NCI-H748 treated with DMSO at 0.1 percent for 48 hours (cell line): ENCODE results near the gene SEMA3F.

Source experiments
- DNase-seq: peaks from one replicate; lab custom pipeline; 2025; lab: John Stamatoyannopoulos, UW

Gene SEMA3F

GRCh38 chr3:50154840-50155490 lies at the start of gene SEMA3F:
SEMA3F (plus strand) TSS chr3:50155324; CDS start chr3:50159623, 4,299 bp downstream.
- DNase-seq = no peak

- DNase-seq = no peak
These were observed 43.4 kb upstream of the SEMA3F start for GRCh38 chr3:50111757-50112156.

DNA sequence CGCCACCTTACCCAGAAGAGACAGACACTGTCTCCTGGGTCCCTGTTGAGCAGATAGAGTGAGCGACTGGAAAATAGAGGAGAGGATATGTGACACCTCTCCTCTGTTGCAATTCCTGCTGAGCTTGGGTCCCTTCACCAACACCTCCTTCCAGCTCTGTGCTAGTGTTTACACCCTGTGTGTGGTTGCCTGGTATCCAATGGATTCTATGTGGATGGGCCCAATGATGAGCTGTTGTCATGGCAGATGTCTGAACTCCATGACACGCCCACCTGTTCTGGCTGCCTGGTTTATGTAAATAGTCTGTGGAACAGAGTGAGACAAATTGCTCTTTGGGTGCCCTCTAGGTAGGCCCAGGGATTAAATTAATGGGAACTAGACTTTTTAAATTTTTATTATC lies 42.7 kb upstream of the SEMA3F start:
- DNase-seq = no peak

DNA sequence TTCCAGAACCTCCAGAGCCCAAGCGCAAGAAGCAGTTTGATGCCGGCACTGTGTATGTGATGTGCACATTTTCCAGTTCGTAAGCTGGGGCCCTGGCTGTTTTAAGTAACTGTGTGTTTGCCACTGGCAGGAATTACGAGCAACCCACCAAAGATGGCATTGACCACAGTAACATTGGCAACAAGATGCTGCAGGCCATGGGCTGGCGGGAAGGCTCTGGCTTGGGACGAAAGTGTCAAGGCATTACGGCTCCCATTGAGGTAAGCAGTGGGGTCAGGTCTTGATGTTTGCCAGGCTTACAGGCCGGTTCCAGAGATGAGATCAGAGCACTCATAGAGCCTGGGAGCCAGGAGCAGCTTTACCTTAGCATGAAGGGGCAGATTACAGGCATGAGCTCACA lies 38.0 kb upstream of the SEMA3F start:
- DNase-seq = no peak

GRCh38 chr3:50118237-50118636 lies 36.9 kb upstream of the SEMA3F start:
- DNase-seq = no peak

DNA sequence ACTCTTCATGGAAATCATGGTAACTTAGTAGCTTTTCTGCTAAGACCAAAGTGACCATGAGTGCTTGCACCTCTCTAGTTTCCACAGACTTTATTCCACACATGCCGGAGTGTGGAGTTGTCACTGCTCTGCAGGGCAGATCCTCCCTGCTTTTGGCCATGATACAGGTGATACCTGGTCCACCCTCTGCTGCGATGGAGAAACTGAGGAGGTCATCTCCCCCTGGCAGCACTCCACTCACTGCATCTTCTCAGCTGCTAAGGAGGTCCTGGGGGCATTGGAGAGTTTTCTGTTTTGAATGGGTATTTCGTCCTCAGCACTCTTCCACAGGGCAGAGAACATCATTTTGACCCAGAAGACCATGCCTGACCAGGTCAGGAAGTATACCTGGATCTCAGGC lies 35.3 kb upstream of the SEMA3F start:
- no peak for DNase-seq

DNA sequence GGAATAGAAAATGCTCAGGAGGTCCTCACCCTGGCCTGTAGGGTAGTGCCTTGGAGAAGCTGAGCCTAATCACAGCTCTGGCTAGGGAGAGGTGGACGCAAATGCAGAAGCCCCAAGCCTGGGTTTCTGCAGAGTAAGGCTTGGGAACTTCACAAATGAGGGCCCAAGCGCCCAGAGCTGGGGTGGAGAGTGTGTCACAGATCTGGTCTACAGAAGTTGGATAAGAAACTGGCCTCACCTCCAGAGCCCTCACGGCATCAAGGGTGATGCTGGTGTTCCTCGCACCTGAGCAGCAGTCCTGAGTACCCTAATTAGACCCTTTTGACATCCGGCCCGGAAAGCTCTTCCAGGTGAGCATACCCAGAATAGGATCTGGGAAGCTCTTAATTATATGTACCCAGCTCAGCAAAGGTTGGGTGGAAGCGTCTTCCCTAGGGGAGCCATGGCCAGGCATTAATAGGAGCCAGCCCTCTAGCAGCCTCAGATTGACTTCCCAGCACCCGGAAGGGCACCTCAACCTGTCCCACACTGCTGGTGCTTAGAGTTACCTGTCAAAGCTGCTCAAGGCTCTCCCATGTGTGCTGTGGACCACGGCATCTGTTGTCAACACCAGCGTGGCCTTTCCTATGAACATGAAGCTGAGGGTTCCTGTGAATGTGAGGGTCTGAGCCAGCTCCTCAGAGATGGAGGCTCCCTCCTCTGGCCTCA lies 34.6 kb upstream of the SEMA3F start:
- DNase-seq = no peak

- DNase-seq = peak; percentile 38
These were observed 33.8 kb upstream of the SEMA3F start for GRCh38 chr3:50121072-50122032.

DNA sequence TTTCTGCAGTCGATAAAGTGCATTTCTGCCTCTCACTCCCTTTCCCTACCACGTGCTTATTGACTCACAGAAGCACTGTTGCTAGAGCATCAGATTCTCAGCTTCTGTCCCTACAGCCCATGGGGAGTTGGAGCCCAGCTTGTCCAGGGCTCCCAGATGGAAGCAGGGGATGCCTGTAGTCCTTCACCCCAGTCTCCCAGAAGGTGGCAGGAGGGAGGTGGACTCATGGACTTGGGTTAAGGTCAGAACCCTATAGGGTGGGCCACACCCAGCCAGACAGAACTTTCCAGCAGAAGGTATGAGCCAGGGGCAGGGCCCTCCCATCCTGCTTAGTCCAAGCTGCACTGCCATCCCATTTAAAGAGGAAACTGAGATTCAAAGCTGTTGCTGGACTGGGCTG lies 33.1 kb upstream of the SEMA3F start:
- no peak for DNase-seq

GRCh38 chr3:50122661-50123391 lies 32.3 kb upstream of the SEMA3F start:
- DNase-seq = no peak

DNA sequence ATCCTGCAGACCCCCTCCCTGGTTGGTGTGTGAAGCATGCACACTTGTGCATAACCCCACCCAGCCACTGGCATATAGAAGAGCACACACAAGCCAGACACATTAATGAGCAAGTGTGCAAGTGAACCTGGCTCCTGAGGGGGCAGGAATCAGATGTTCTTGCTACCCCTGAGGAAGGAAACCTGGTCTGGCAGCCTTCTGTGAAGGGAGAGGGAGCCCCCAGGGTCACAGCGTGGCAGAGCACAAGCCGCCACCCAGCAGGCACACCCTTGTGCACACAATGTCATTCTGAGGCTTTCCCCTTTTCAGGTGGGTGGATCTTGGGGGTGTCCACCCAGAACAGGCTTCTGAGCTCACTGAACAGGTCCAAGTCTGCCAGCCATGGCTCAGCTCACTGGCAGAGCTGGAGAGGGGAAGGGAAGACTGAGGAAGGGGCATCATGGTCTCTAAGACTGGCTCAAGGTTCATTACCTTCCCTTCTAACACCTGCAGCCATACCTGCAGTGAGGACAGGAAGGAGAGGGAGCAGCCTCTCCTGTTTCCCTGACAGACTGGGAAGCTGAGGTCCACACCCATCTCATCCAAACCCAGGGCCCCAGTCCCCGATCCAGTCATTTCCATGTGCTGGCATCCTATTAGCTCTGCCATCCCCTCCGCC lies 31.6 kb upstream of the SEMA3F start:
- no peak for DNase-seq

GRCh38 chr3:50124052-50124799 lies 30.9 kb upstream of the SEMA3F start:
- DNase-seq = no peak

DNA sequence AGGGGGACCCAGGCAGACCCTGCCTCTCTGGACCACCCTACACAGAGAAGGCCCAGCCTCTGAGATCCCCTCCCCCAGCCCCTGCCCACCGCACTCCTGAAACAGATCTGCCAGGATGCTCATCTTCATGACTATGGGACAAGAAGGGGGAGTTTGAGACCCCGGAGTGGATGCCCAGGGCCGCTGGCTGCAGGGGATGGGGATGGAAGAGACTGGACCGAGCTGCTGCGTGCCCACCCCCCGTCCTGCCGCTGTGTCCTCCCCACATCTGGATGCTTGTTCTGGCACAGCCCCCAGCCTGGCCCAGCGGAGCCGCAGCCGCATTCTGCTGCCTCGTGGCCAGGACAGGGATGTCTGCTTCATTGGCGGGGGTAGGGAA lies 30.3 kb upstream of the SEMA3F start:
- DNase-seq = no peak

DNA sequence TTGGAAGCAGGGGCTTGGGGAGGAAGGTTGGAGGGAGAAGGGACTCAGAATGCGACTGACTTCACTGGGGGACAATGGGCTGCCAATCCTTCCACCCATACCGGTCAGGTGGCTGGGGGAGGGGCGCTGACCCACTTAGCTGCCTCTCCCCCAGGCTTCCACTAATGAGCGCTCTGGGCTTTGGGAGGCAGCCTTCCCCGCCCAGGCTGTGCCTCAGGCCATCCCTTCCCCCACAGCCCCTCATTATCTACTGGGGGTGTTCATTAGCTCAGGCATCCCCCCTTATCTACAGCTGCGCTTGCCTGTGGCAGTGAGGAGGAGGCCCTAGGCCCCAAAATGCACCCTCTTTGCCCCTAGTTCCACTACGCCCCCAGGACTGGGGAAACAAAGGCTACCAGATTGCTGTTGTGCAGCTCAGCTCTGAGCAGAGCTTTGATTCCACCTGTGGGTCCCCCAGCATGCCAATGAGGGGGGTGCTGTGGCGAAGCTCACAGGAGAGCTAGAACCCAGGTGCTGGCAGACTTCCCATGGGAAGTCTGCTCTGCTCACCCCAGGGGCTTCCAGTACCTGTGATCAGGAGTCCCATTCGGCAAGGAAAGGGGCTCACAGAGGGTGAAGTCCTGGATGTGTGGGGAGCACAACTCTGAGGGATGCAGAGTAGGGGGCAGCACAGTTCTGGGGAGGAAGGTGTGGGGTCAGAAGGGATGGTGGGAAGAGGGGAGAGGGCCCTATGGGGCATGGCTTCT lies 29.4 kb upstream of the SEMA3F start:
- no peak for DNase-seq

- no peak for DNase-seq
These were observed 28.6 kb upstream of the SEMA3F start for GRCh38 chr3:50126287-50127211.

- no peak for DNase-seq
These were observed 27.9 kb upstream of the SEMA3F start for GRCh38 chr3:50127251-50127691.

DNA sequence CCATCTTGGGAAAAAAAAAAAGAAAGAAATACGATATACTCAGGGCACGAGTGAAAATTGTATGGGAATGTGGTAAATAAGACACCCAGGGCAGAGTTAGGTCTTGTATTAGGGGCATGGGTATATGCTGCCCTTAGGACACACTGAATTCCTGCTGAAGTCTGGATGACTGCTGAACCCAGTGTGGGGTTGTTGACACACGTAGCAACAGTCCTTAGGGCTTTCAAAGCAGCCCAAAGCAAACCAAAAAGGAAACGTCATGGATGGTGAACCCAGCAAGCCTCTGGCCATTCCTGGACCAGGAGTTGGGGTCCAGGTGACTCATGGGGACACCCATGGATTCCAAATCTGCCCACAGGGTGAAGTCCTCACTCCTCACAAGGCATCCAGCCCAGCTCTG lies 27.1 kb upstream of the SEMA3F start:
- DNase-seq = no peak

GRCh38 chr3:50130436-50130835 lies 24.7 kb upstream of the SEMA3F start:
- DNase-seq = no peak
